Right atrium auricular region (tissue), 2 donors: ENCODE data around the gene BTN2A1. TPM values are rescaled to one million over a fixed set of nuclear protein-coding genes. Genes with fewer than 3 reads are reported as not detected.
A peak's percentile ranks its signal among the peaks of the same experiment; 100 is the strongest.

Experiments
- DNase-seq: peaks from one replicate; pipeline ENCODE4 v3.0.0-alpha.2; 2019; ENCODE audit warnings: low spot score
- H3K27ac ChIP-seq, 2 donors: fragments of 200-600 bp; sonication (generic); 1 replicate in 1 of 2; 2 replicates in 1 of 2; pipeline ENCODE4 v1.5.1; 2016 to 2019
- H3K27me3 ChIP-seq, 2 donors: fragments of 200-600 bp; sonication (generic); one replicate each; pipeline versions ENCODE4 v1.5.1 to v1.6.0; 2017 to 2019
- H3K36me3 ChIP-seq: fragments of 200-600 bp; sonication (generic); one replicate; pipeline ENCODE4 v1.5.1; 2016
- H3K4me1 ChIP-seq, 2 donors: fragments of 200-600 bp; sonication (generic); one replicate each; pipeline versions ENCODE4 v1.5.1 to v1.6.0; 2017 to 2019
- H3K4me3 ChIP-seq, 2 donors: fragments of 200-600 bp; sonication (generic); 1 replicate in 1 of 2; 2 replicates in 1 of 2; pipeline ENCODE4 v1.5.1; 2017 to 2019; ENCODE audit warnings: mild to moderate bottlenecking in 1 of 2, moderate library complexity in 1 of 2
- H3K9me3 ChIP-seq, 2 donors: fragments of 200-600 bp; sonication (generic); one replicate each; pipeline ENCODE4 v1.5.1; 2019
- total RNA-seq, 2 donors: library from RNA; depleted of rRNA; stranded (reverse); fragments of >200 nt; gene quantifications; one replicate each; pipeline ENCODE4 v1.1.0, GENCODE V29; 2016
- TF ChIP-seq, protein P1 (sequence below), 2 donors: fragments of 200-600 bp; sonication (generic); IDR thresholded peaks; one replicate each; pipeline ENCODE4 v1.5.1; 2019; ENCODE audit warnings: antibody characterized with exemption in 2 of 2

BTN2A1 gene
- total RNA-seq, 2 donors from 2014 or later: 7.6 to 13.9 TPM

DNA sequence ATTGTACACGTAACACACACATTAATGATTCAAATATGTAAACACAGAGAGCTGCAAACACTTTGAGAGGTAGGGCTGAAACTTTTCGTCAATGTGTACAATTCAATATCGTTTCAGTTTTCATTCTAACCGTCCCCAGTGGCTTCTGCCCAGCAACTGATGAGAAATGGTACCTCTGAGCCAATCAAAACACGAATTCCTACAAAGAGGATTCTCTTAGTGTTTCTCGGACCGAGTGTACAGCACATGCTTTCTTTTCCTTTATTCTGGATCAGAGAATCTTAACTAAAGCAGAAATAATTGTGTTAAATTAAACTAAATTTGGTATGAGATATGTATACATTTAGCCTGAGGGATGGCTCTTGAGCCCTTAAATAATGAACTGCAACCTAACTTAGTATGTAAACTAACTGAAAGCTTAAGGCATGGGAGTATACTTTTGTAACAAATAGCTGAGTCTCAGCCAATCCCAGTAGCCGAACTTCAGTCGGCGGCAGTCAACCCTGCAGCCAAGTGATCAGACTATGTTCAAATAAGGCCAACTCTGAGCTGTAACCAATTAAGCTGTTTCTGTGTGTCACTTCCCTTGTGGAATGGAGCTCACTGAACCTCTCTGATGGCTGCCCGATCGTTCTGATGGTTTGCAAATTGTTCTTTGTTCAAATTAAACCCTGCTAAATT, 16.1 kb downstream of the BTN2A1 start:
- Histone ChIP-seq H3K4me3 (peak overlapping the region; percentile 50 to 52), H3K27ac (peak overlapping the region; percentile 88 to 95), H3K4me1 (peaks cover 0 to 11% of the 10 kb centered on the region in 2 donors), H3K9me3 (no peaks in the 10 kb centered on the region), H3K36me3 (peaks cover 6% of the 10 kb centered on the region), H3K27me3 (no peaks in the 10 kb centered on the region)
- TF ChIP-seq, protein P1, sequence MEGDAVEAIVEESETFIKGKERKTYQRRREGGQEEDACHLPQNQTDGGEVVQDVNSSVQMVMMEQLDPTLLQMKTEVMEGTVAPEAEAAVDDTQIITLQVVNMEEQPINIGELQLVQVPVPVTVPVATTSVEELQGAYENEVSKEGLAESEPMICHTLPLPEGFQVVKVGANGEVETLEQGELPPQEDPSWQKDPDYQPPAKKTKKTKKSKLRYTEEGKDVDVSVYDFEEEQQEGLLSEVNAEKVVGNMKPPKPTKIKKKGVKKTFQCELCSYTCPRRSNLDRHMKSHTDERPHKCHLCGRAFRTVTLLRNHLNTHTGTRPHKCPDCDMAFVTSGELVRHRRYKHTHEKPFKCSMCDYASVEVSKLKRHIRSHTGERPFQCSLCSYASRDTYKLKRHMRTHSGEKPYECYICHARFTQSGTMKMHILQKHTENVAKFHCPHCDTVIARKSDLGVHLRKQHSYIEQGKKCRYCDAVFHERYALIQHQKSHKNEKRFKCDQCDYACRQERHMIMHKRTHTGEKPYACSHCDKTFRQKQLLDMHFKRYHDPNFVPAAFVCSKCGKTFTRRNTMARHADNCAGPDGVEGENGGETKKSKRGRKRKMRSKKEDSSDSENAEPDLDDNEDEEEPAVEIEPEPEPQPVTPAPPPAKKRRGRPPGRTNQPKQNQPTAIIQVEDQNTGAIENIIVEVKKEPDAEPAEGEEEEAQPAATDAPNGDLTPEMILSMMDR (IDR thresholded peaks at IDR 0.05): no peak
- DNase-seq: peak; percentile 90

DNA sequence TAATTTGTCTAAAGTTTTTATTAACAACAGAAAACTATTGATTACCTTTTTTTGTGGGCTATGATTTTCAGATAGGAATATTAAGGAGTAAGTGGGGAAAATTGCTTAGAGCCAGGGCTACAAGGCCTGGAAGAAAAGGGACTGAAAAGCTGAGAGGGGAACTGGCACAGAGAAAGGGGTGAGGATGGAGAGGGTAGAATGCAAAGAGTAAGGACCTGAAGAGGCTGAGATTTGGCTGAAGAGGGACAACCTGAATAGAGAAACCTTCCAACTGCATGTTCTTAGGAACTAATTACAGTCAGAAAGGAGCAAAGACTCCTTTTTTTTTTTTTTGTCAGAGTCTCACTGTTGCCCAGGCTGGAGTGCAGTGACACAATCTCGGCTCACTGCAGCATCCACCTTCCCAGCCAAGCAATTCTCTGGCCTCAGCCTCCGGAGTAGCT, 16.7 kb downstream of the BTN2A1 start:
- H3K9me3 ChIP-seq: no peaks in the 10 kb centered on the region
- peak overlapping the region; percentile 50 to 52 for H3K4me3 ChIP-seq
- no peaks in the 10 kb centered on the region for H3K27me3 ChIP-seq
- H3K27ac ChIP-seq: peak overlapping the region; percentile 88 to 95
- H3K4me1 ChIP-seq: peaks cover 0 to 11% of the 10 kb centered on the region in 2 donors
- DNase-seq: no peak
- H3K36me3 ChIP-seq: peaks cover under 1% of the 10 kb centered on the region
- TF ChIP-seq, protein P1 (IDR thresholded peaks at IDR 0.05): no peak

DNA sequence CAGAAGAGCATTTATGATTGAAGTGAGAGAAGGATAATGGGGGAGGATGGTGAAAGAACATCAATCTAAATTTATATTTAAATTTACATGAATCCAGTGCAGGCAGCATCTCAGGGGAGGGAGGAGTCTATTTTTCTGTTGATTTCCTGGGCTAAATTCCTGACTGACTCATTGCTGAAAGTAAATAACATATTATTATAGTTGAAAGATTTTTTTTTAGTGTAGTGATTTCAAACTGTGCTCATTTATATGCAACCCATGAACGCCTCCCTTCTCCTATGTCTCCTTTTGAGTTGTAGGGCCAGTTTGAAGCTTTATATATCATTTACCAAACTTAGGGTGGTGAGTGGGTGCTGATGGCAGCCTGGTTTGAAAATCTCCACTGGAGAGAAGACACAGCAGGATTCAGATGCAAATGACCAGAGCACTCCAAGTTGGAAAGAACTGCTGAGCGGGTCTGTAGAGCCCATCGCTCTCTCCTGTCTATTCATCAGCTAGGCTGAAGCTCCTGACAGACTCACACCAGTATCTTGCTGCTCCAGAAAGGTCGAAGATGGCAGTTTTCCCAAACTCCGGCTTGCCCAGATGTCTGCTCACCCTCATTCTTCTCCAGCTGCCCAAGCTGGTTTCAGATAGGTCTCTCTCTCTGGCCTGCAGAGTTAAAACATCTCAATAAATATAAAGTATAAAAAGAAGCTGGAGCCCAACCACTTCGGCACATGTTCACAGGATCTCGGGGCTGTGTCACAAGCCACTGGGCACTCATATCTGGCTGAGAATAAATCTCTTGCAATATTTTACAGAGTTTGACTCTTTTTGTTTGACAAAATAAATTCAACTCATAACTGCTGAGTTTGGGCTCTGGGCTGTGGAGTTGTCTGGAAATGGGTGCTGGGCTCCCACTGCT, 18.3 kb downstream of the BTN2A1 start:
- DNase-seq: no peak
- Histone ChIP-seq H3K4me3 (no peak overlapping the region), H3K36me3 (no peaks in the 10 kb centered on the region), H3K27me3 (no peaks in the 10 kb centered on the region), H3K4me1 (peaks cover 0 to 11% of the 10 kb centered on the region in 2 donors), H3K27ac (no peak overlapping the region), H3K9me3 (no peaks in the 10 kb centered on the region)
- TF ChIP-seq, protein P1 (IDR thresholded peaks at IDR 0.05): no peak

DNA sequence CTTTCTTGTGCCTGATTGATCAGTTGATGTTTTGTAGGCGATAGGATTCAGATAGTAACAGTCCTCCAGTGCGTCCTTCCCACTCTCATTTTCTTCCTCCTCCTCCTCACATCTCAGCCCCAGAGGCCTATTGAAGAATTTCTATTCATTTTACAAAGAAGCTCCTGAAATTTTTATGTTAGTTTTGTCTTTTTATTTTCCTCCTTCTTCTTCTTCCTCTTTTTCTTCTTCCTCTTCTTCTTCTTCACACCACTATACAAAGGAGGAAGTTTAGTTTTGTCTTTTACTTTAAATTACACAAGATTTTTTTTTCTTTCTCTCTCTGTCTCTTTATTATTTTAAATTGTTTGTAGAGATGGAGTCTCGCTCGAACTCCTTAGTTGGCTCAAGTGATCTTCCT, 19.1 kb downstream of the BTN2A1 start:
- Histone ChIP-seq H3K9me3 (no peaks in the 10 kb centered on the region), H3K4me3 (no peak overlapping the region), H3K4me1 (peaks cover 0 to 11% of the 10 kb centered on the region in 2 donors), H3K27me3 (no peaks in the 10 kb centered on the region), H3K27ac (no peak overlapping the region), H3K36me3 (no peaks in the 10 kb centered on the region)
- TF ChIP-seq, protein P1 (IDR thresholded peaks at IDR 0.05): no peak
- no peak for DNase-seq

DNA sequence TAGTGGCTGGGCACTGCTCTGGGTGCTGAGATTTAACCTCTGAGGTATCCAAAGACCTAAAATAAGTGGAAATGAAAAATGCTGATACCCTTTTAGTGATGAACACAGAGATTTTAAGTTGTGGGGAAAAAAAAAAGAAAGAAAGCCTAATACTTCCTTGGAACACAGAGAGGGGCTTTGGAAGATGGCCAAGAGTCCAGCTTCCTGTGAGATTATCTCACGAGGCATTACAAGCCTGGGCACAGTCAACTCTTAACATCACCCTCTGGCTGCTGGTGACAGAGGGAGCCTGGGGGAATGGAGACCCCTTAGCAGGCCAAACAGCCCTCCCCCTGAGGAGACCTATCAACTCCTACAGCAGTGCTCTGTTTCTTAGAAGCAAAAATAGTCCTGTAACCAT, 19.7 kb downstream of the BTN2A1 start:
- Histone ChIP-seq H3K4me1 (peaks cover 0 to 11% of the 10 kb centered on the region in 2 donors), H3K4me3 (no peak overlapping the region), H3K27me3 (no peaks in the 10 kb centered on the region), H3K9me3 (no peaks in the 10 kb centered on the region), H3K27ac (peak overlapping the region in 1 of 2 donors; percentile 26), H3K36me3 (no peaks in the 10 kb centered on the region)
- DNase-seq: no peak
- TF ChIP-seq, protein P1 (IDR thresholded peaks at IDR 0.05): no peak
